Astrocyte (in vitro differentiated cells and primary cell): ENCODE data around the gene CCDC195.

Source experiments
- CTCF ChIP-seq: IDR thresholded peaks from 2 replicates; pipeline ENCODE4 v1.5.1; 2011; ENCODE audit warnings: low read depth, mild to moderate bottlenecking, inconsistent platforms, low read length, moderate library complexity; ENCODE audit not compliant: insufficient read depth
- EZH2 ChIP-seq: IDR thresholded peaks from 2 replicates; pipeline ENCODE4 v1.6.1; 2012; ENCODE audit warnings: mild to moderate bottlenecking, low read length, inconsistent platforms; ENCODE audit not compliant: insufficient read depth

DNA sequence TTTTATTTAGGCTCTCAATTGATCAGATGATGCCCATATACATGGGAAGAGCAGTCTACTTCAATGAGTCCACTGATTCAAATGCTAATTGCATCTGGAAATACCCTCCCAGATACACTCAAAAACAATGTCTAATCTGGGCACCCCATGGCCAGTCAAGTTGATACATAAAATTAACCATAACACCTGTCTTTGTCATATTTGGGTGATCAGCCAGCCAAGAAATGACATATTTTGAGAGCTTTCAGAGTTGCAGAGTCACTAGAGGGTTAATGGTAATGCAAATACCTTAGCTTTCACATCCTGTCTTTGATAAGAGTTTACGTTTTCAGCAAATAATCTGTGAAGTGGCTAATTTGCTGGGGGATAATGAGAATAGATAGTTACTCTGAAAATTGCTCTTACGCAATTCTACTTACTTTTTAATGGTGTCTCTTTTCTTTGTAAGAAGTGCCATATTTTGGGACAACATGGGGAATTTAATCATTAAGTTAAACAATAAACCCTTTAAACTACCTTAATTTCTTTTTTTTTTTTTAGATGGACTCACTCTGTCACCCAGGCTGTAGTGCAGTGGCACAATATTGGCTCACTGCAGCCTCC lies 49.1 kb downstream of the CCDC195 start:
- TF ChIP-seq EZH2 = no peak
- no peak for TF ChIP-seq CTCF
